BJ (cell line): Measurements from ENCODE around the gene CEP164. TPM values are rescaled to one million over a fixed set of nuclear protein-coding genes. Genes with fewer than 3 reads are reported as not detected.

Experiments used
- CTCF ChIA-PET: fragments of 350-600 bp; formaldehyde crosslinking; extraction: SDS; loops from one replicate; lab custom pipeline; 2021; ENCODE audit warnings: antibody characterized with exemption, inconsistent platforms; lab: Yijun Ruan, JAX
- POLR2A ChIA-PET: fragments of 300-600 bp; sonication (Branson Sonifier 250); formaldehyde crosslinking; extraction: SDS; loops from one replicate; lab custom pipeline; 2021; ENCODE audit warnings: antibody characterized with exemption; lab: Charles Lee
- DNase-seq: peaks from one replicate; pipeline ENCODE4 v3.0.0-alpha.2; 2011; ENCODE audit warnings: low read depth
- H3K27me3 ChIP-seq: 2 replicates; pipeline ENCODE4 v1.6.0; 2011; ENCODE audit warnings: low read length; ENCODE audit not compliant: control insufficient read depth, insufficient read depth
- H3K36me3 ChIP-seq: 2 replicates; pipeline ENCODE4 v1.5.1; 2011; ENCODE audit warnings: low read length; ENCODE audit not compliant: control insufficient read depth, insufficient read depth
- H3K4me3 ChIP-seq: 2 replicates; pipeline ENCODE4 v1.5.1; 2011; ENCODE audit warnings: low read depth, mild to moderate bottlenecking, control low read depth, low read length
- polyA plus RNA-seq: library from polyadenylated mRNA; depleted of rRNA; stranded (reverse); fragments of >200 nt; gene quantifications from 2 replicates; pipeline ENCODE4 v1.2.3, GENCODE V29; 2011
- TF ChIP-seq, protein P1 (sequence below): IDR thresholded peaks from 2 replicates; pipeline ENCODE4 v1.5.1; 2011; ENCODE audit warnings: low read depth, mild to moderate bottlenecking, control low read depth, inconsistent platforms, low read length, moderate library complexity; ENCODE audit not compliant: insufficient read depth

The CEP164 gene
- polyA plus RNA-seq, 1 experiment, result 27.4 TPM

DNA sequence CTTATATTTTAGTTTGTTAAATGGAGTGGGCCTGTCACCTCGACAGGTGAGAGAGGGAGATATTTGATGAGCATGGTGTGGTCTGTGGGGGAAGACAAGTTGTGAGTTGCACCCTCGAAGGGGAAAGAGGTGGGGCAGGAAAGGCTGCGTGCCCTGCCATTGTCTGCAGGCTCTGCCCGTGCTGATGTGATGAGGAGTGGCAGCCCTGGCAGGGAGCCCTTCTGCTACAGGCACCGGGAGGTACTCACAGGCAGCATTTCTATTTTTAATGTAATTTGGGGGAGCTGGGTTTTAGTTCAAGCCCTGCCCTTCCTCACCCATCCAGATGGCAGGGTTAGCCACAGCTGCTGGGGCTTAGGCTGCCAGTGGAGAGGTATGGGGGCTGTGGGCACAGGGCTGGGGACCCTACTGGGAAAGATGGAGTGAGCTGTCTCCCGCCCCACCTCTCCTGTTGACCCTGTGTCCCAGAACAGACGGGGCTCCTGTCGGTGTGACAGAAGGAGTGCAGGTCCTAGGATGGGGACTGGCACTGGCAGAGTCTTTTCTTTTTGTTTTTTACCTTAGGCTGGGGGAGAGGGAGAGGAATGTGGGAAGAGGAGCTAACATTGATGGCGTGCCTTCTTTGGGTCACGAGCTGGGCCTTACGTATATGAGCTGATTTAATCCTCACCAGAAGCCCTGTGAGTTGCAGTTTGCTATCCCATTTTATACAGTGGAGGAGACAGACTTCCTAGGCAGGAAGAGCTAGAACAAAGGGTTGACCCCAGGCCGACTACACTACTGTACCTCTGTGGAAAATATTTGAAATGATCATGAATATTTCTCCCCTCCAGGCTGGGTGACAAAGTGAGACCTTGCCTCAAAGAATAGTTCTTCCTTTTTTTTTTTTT is 51.6 kb downstream of the CEP164 start:
- ChIA-PET CTCF (interaction anchor here (0.6 kb wide), 2 partner anchors 20 to 47 kb away, joined by 3 read pairs; no protein-coding TSS in a partner anchor), POLR2A (no interaction called here)
- DNase-seq, result no peak
- Histone ChIP-seq H3K4me3 (no peak overlapping the region), H3K27me3 (no peaks in the 10 kb centered on the region), H3K36me3 (peaks cover 32% of the 10 kb centered on the region)
- TF ChIP-seq, protein P1, sequence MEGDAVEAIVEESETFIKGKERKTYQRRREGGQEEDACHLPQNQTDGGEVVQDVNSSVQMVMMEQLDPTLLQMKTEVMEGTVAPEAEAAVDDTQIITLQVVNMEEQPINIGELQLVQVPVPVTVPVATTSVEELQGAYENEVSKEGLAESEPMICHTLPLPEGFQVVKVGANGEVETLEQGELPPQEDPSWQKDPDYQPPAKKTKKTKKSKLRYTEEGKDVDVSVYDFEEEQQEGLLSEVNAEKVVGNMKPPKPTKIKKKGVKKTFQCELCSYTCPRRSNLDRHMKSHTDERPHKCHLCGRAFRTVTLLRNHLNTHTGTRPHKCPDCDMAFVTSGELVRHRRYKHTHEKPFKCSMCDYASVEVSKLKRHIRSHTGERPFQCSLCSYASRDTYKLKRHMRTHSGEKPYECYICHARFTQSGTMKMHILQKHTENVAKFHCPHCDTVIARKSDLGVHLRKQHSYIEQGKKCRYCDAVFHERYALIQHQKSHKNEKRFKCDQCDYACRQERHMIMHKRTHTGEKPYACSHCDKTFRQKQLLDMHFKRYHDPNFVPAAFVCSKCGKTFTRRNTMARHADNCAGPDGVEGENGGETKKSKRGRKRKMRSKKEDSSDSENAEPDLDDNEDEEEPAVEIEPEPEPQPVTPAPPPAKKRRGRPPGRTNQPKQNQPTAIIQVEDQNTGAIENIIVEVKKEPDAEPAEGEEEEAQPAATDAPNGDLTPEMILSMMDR, result no peak

DNA sequence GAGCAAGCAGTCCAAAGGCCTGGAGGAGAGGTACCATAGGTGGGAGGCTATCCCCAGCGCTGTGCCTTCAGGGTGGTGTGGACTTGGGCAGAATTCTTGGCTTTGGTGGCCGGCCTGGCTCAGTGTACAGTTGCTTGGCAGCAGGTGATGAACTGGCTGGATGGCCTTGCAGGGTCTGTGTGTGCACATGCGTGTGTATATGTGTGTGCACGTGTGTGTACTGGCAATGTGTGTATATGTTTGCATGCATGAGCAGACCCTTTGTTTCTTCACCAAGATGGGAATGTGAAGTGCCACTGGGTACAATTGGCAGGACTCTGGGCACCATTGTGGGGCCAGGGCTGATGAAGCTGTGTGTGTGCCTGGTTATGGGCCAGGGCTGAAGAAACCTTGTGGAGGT is 53.0 kb downstream of the CEP164 start:
- no peak overlapping the region for H3K4me3 ChIP-seq
- H3K27me3 ChIP-seq, result no peaks in the 10 kb centered on the region
- TF ChIP-seq, protein P1, result no peak
- no peak for DNase-seq
- ChIA-PET CTCF (interaction anchor here (0.9 kb wide), 1 partner anchor 13 kb away, joined by 3 read pairs; no protein-coding TSS in a partner anchor), POLR2A (no interaction called here)
- H3K36me3 ChIP-seq, result peaks cover 27% of the 10 kb centered on the region

DNA sequence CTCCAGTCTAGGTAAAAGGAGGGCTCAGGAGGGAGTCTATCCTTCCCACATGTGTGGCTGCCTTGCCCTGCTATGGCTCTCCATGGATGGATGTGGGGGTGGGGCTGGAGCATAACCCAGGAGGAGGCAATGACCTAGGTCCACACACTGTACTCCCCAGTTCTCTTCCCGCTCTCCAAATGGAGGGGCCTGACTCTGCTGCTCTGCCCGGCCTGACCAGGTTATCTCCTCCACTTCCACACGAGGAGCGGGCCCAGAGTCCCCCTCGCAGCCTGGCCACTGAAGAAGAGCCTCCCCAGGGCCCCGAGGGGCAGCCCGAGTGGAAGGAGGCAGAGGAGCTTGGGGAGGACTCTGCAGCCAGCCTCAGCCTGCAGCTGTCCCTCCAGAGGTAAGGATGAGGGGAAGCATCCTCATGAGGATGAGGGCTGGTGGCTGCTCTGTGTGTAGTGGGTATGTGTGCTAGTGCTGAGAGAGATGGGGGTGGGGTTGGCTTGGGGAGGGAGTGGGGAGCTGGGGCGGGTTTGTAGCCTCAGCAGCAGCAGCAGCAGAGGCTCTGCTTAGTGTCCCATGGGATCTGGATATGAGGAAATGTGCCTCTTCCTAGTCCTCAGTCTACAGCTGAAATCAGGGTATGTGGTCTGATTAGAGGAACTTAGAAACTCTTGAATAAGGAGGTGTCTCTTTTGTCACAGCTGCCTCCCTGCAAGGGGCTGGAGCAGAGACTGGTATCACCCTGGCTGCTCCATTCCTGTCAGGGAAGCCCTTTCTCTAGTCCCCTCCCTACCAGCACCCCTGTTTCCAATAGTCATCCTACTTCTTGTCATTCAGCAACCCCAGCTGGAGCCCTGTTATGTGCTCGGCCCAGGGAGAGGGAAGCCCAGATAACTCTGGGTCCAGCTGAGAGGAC is 54.1 kb downstream of the CEP164 start:
- TF ChIP-seq, protein P1, result no peak
- no peaks in the 10 kb centered on the region for H3K27me3 ChIP-seq
- H3K4me3 ChIP-seq, result no peak overlapping the region
- ChIA-PET CTCF (interaction anchor here (0.9 to 1.1 kb wide), 2 partner anchors 14 to 44 kb away, joined by 3 read pairs; no protein-coding TSS in a partner anchor), POLR2A (no interaction called here)
- H3K36me3 ChIP-seq, result peaks cover 25% of the 10 kb centered on the region
- DNase-seq, result no peak

DNA sequence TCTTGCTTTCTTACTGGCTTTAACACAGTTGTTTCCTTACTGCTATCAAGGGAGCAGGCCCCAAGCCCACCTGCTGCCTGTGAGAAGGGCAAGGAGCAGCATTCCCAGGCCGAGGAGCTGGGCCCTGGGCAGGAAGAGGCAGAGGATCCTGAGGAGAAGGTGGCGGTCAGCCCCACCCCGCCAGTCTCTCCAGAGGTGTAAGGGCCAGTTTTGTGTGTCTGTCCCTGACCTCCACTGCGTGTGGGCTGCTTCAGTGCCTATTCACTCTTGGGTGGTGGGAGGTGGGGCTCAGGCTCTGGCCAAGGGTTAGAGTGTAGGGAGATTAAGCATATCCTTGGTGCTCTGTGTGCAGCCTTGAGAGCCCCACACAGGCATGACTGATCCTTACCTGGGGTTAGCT is 55.1 kb downstream of the CEP164 start:
- H3K36me3 ChIP-seq, result peaks cover 26% of the 10 kb centered on the region
- no peaks in the 10 kb centered on the region for H3K27me3 ChIP-seq
- DNase-seq, result no peak
- no peak overlapping the region for H3K4me3 ChIP-seq
- ChIA-PET CTCF (interaction anchor here (0.6 to 1.4 kb wide), 2 partner anchors 17 to 43 kb away, joined by 3 read pairs; no protein-coding TSS in a partner anchor), POLR2A (no interaction called here)
- TF ChIP-seq, protein P1, result no peak

DNA sequence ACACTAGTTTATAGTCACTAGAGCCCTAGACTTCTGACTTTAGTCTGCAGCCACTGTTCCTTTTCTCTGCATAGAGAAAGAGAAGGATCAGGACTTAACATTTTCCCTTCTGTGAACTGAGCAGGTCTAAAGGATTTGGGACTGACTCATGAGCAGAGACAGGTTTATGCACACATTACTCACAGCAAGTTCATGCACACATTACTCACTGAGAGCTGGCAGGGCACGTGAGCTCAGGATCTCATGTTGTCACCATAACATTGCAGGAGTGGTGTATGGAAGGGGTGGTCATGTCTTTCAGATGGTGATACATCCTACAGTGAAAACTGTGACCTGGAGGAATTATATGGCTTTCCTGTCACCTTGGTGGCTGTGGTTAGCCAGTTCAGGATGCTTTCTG is 56.4 kb downstream of the CEP164 start:
- peak; percentile 84 for DNase-seq
- H3K4me3 ChIP-seq, result no peak overlapping the region
- H3K36me3 ChIP-seq, result peaks cover 23% of the 10 kb centered on the region
- ChIA-PET POLR2A (no interaction called here), CTCF (no interaction called here)
- no peaks in the 10 kb centered on the region for H3K27me3 ChIP-seq
- TF ChIP-seq, protein P1, result no peak
